Measurements from ENCODE around the gene C1orf50.
"Not testable (repeated sequence)": the region's sequence is repeated elsewhere in the genome, so short reads cannot be mapped to it uniquely, and the experiment has no call there.

C1orf50 gene

GRCh38 chr1:42766741-42767509 is at the start of gene C1orf50, which contains the start of gene P3H1:
TSS of gene C1orf50 (plus strand) at chr1:42767249. CDS start at chr1:42767312, 63 bp downstream.
TSS of gene P3H1 (minus strand) at chr1:42767028. CDS start at chr1:42766971, 57 bp downstream.
- peak; percentile 100 for DNase-seq

- no peak for DNase-seq
Observed at GRCh38 chr1:42720868-42721267, 46.2 kb upstream of the C1orf50 start.

- no peak for DNase-seq
Observed at GRCh38 chr1:42721926-42722325, 45.1 kb upstream of the C1orf50 start.

- DNase-seq: not testable (repeated sequence)
Observed at GRCh38 chr1:42722403-42722802, 44.6 kb upstream of the C1orf50 start.

GRCh38 chr1:42723511-42723910 is 43.5 kb upstream of the C1orf50 start:
- no peak for DNase-seq

GRCh38 chr1:42725820-42726219 is 41.2 kb upstream of the C1orf50 start:
- DNase-seq: not testable (repeated sequence)

- no peak for DNase-seq
Observed at GRCh38 chr1:42730002-42730401, 37.0 kb upstream of the C1orf50 start.

GRCh38 chr1:42730988-42731387 is 36.1 kb upstream of the C1orf50 start:
- peak; percentile 44 for DNase-seq

- no peak for DNase-seq
Observed at GRCh38 chr1:42731585-42731984, 35.5 kb upstream of the C1orf50 start.

- no peak for DNase-seq
Observed at GRCh38 chr1:42732126-42732680, 34.8 kb upstream of the C1orf50 start.

- DNase-seq: no peak
Observed at GRCh38 chr1:42733415-42734200, 33.4 kb upstream of the C1orf50 start.

GRCh38 chr1:42734201-42735035 is 32.6 kb upstream of the C1orf50 start:
- no peak for DNase-seq

- no peak for DNase-seq
Observed at GRCh38 chr1:42735056-42735455, 32.0 kb upstream of the C1orf50 start.

GRCh38 chr1:42735477-42736105 is 31.5 kb upstream of the C1orf50 start:
- DNase-seq: no peak

- no peak for DNase-seq
Observed at GRCh38 chr1:42736152-42736551, 30.9 kb upstream of the C1orf50 start.

- DNase-seq: no peak
Observed at GRCh38 chr1:42736571-42737200, 30.4 kb upstream of the C1orf50 start.

- DNase-seq: no peak
Observed at GRCh38 chr1:42737257-42737656, 29.8 kb upstream of the C1orf50 start.

GRCh38 chr1:42737986-42738677 is 28.9 kb upstream of the C1orf50 start:
- no peak for DNase-seq

- DNase-seq: no peak
Observed at GRCh38 chr1:42738678-42739226, 28.3 kb upstream of the C1orf50 start.

- no peak for DNase-seq
Observed at GRCh38 chr1:42739753-42740700, 27.0 kb upstream of the C1orf50 start, which contains the start of gene CLDN19. TSS of gene CLDN19 (minus strand) at chr1:42740236. CDS start at chr1:42740063, 173 bp downstream.

All from activated CD4-positive, CD25-positive, alpha-beta regulatory T cell treated with anti-CD3 and anti-CD28 coated beads, Interleukin-2, amount 50 U/mL, for 72 hours (primary cell).